ENCODE data around the gene MAD1L1. TPM values are rescaled to one million over a fixed set of nuclear protein-coding genes. Genes with fewer than 3 reads are reported as not detected.
"Not testable (repeated sequence)": the region's sequence is repeated elsewhere in the genome, so short reads cannot be mapped to it uniquely, and the experiment has no call there.

MAD1L1 gene
- total RNA-seq, 4 donors from 2014 or later, result 60.3 to 149 (median 73.7) TPM

DNA sequence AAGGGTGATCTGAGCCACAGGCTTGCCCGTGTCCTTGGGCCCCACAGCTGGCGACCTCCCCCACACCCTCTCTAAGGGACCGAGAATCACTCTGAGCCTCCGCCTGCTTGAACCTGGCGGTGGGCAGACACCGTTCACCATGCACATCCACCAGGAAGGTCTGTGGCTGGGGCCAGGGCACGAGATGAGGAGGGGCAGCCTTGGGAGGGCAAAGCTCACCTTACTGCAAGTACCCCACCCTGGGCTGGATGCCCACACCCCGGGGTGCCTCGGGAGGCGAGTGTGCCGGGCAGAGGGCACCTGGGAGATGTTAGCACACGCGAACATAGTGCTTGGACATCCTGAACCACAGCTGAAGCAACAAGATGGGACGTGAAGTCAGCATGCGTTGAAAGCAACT lies 350.8 kb downstream of the MAD1L1 start:
- H3K27me3 ChIP-seq, result no peaks in the 10 kb centered on the region
- peaks cover 0 to 25% (median 3%) of the 10 kb centered on the region in 4 donors for H3K9me3 ChIP-seq
- WGBS, 2 donors, result 85 to 91% methylated on average over 9 to 15 of the region's 15 CpGs
- H3K27ac ChIP-seq, result no peak overlapping the region
- H3K36me3 ChIP-seq, result peaks cover 0 to 27% (median 0%) of the 10 kb centered on the region in 3 donors
- no peaks in the 10 kb centered on the region for H3K4me1 ChIP-seq
- no peak for TF ChIP-seq POLR2A (IDR thresholded peaks at IDR 0.05)
- no peak for TF ChIP-seq EP300 (IDR thresholded peaks at IDR 0.05)
- no peak for TF ChIP-seq CTCF (IDR thresholded peaks at IDR 0.05)
- no peak for DNase-seq (ENCODE audit: low spot score in 2 of 2)
- no peak overlapping the region for H3K4me3 ChIP-seq

- DNase-seq (ENCODE audit: low spot score in 2 of 2); H3K27ac ChIP-seq; H3K27me3 ChIP-seq; H3K4me1 ChIP-seq; H3K4me3 ChIP-seq: not testable (repeated sequence)
- peaks cover 0 to 27% (median 3%) of the 10 kb centered on the region in 4 donors for H3K9me3 ChIP-seq
- WGBS, 2 donors, result 95 to 99% methylated on average over 6 of the region's 6 CpGs
- H3K36me3 ChIP-seq, result peaks cover 0 to 22% (median 0%) of the 10 kb centered on the region in 3 donors
These were observed 356.1 kb downstream of the MAD1L1 start for GRCh38 chr7:1876641-1877040.

- Histone ChIP-seq H3K36me3 (peaks cover 0 to 19% (median 0%) of the 10 kb centered on the region in 3 donors), H3K9me3 (peaks cover 0 to 27% (median 3%) of the 10 kb centered on the region in 4 donors)
- 47 to 62% methylated on average over 29 of the region's 29 CpGs for WGBS, 2 donors
- H3K4me1 ChIP-seq; H3K27me3 ChIP-seq; H3K27ac ChIP-seq; H3K4me3 ChIP-seq; DNase-seq (ENCODE audit: low spot score in 2 of 2): not testable (repeated sequence)
- peak in 1 of 5 experiments; percentile 7 for TF ChIP-seq CTCF (IDR thresholded peaks at IDR 0.05)
These were observed 357.1 kb downstream of the MAD1L1 start for GRCh38 chr7:1875392-1876199.

GRCh38 chr7:1874590-1875391 lies 358.0 kb downstream of the MAD1L1 start:
- not testable (repeated sequence) for H3K4me1 ChIP-seq; DNase-seq (ENCODE audit: low spot score in 2 of 2); H3K4me3 ChIP-seq; H3K27ac ChIP-seq; H3K27me3 ChIP-seq
- 55 to 79% methylated on average over 15 to 16 of the region's 21 CpGs for WGBS, 2 donors
- peaks cover 0 to 11% (median 0%) of the 10 kb centered on the region in 3 donors for H3K36me3 ChIP-seq
- H3K9me3 ChIP-seq, result peaks cover 0 to 27% (median 3%) of the 10 kb centered on the region in 4 donors

GRCh38 chr7:1873857-1874589 lies 358.7 kb downstream of the MAD1L1 start:
- 91 to 93% methylated on average over 32 to 38 of the region's 38 CpGs for WGBS, 2 donors
- TF ChIP-seq POLR2A (IDR thresholded peaks at IDR 0.05) (no peak), CTCF (IDR thresholded peaks at IDR 0.05) (no peak), EP300 (IDR thresholded peaks at IDR 0.05) (no peak)
- Histone ChIP-seq H3K27me3 (no peaks in the 10 kb centered on the region), H3K9me3 (peaks cover 0 to 20% (median 3%) of the 10 kb centered on the region in 4 donors), H3K4me3 (no peak overlapping the region), H3K27ac (no peak overlapping the region), H3K4me1 (peaks cover 0 to 5% (median 0%) of the 10 kb centered on the region in 4 donors), H3K36me3 (peaks cover 0 to 8% (median 0%) of the 10 kb centered on the region in 3 donors)
- DNase-seq (ENCODE audit: low spot score in 2 of 2), result no peak
